Subcutaneous abdominal adipose tissue (tissue), 5 donors: ENCODE measurements around the gene RBM6.
"Not testable (repeated sequence)": the region's sequence is repeated elsewhere in the genome, so short reads cannot be mapped to it uniquely, and the experiment has no call there.

Experiments
- H3K27ac ChIP-seq: one replicate; pipeline ENCODE4 v1.7.0; 2013; ENCODE audit warnings: low read depth, mild to moderate bottlenecking, inconsistent platforms, low read length, moderate library complexity
- H3K27me3 ChIP-seq, 5 donors: one replicate each; pipeline ENCODE4 v1.7.0; 2013; ENCODE audit warnings: low read length in 5 of 5, inconsistent platforms in 1 of 5; ENCODE audit not compliant: control insufficient read depth in 5 of 5, insufficient read depth in 4 of 5
- H3K36me3 ChIP-seq, 5 donors: one replicate each; pipeline ENCODE4 v1.7.0; 2013; ENCODE audit warnings: low read length in 5 of 5; ENCODE audit not compliant: control insufficient read depth in 5 of 5, insufficient read depth in 5 of 5
- H3K4me1 ChIP-seq, 5 donors: one replicate each; pipeline ENCODE4 v1.7.0; 2013; ENCODE audit warnings: low read length in 5 of 5, mild to moderate bottlenecking in 3 of 5, moderate library complexity in 1 of 5; ENCODE audit not compliant: control insufficient read depth in 5 of 5, insufficient read depth in 5 of 5
- H3K4me3 ChIP-seq, 5 donors: one replicate each; pipeline ENCODE4 v1.7.0; 2013; ENCODE audit warnings: low read length in 5 of 5, low read depth in 1 of 5
- H3K9ac ChIP-seq, 5 donors: one replicate each; pipeline ENCODE4 v1.7.0; 2013; ENCODE audit warnings: low read length in 5 of 5, mild to moderate bottlenecking in 4 of 5, moderate library complexity in 3 of 5
- H3K9me3 ChIP-seq, 5 donors: one replicate each; pipeline ENCODE4 v1.7.0; 2013; ENCODE audit warnings: low read length in 5 of 5; ENCODE audit not compliant: control insufficient read depth in 5 of 5
- donor health status: healthy.
- donor health status: healthy.
- donor health status: healthy.
- donor health status: healthy.
- donor health status: healthy.

RBM6 gene

GRCh38 chr3:50078622-50079021 is 138.7 kb downstream of the RBM6 start:
- H3K27ac ChIP-seq: peak overlapping the region; percentile 37
- no peaks in the 10 kb centered on the region for H3K9me3 ChIP-seq
- peaks cover 8 to 30% (median 25%) of the 10 kb centered on the region in 5 donors for H3K36me3 ChIP-seq
- H3K4me1 ChIP-seq: peaks cover 0 to 14% (median 5%) of the 10 kb centered on the region in 5 donors
- no peak overlapping the region for H3K4me3 ChIP-seq
- H3K9ac ChIP-seq: no peak overlapping the region
- H3K27me3 ChIP-seq: no peaks in the 10 kb centered on the region

GRCh38 chr3:50084951-50085350 is 145.0 kb downstream of the RBM6 start:
- H3K4me3 ChIP-seq, H3K36me3 ChIP-seq, H3K9me3 ChIP-seq, H3K27ac ChIP-seq, H3K9ac ChIP-seq, H3K27me3 ChIP-seq: not testable (repeated sequence)
- peaks cover 0 to 18% (median 12%) of the 10 kb centered on the region in 5 donors for H3K4me1 ChIP-seq

- no peaks in the 10 kb centered on the region for H3K9me3 ChIP-seq
- peak within 1 kb of the TSS; percentile 96 for H3K27ac ChIP-seq
- peaks cover 21 to 34% (median 31%) of the 10 kb centered on the region in 5 donors for H3K36me3 ChIP-seq
- no peaks in the 10 kb centered on the region for H3K27me3 ChIP-seq
- peaks cover 2 to 26% (median 23%) of the 10 kb centered on the region in 5 donors for H3K4me1 ChIP-seq
- H3K9ac ChIP-seq: peak within 1 kb of the TSS; percentile 98 to 100 (median 100)
- peak within 1 kb of the TSS; percentile 88 to 100 (median 99) for H3K4me3 ChIP-seq
These were observed 149.0 kb downstream of the RBM6 start, which contains the start of gene RBM5 for GRCh38 chr3:50088725-50089608. Gene RBM5, plus strand, starts transcription at chr3:50088919. Its CDS starts 1,516 bp downstream, at chr3:50090435.

GRCh38 chr3:50089609-50089945 is 149.6 kb downstream of the RBM6 start:
- Histone ChIP-seq H3K27me3 (no peaks in the 10 kb centered on the region), H3K4me1 (peaks cover 2 to 29% (median 25%) of the 10 kb centered on the region in 5 donors), H3K9me3 (peaks cover 0 to 2% (median 0%) of the 10 kb centered on the region in 5 donors)

GRCh38 chr3:50090984-50091383 is 151.0 kb downstream of the RBM6 start:
- Histone ChIP-seq H3K9ac (peak overlapping the region in 4 of 5 donors; percentile 6 to 100 (median 99)), H3K4me3 (peak overlapping the region; percentile 88 to 100 (median 99)), H3K27me3 (no peaks in the 10 kb centered on the region), H3K27ac (peak overlapping the region; percentile 96), H3K36me3 (peaks cover 30 to 53% (median 49%) of the 10 kb centered on the region in 5 donors), H3K9me3 (peaks cover 0 to 2% (median 0%) of the 10 kb centered on the region in 5 donors), H3K4me1 (peaks cover 2 to 39% (median 30%) of the 10 kb centered on the region in 5 donors)

More at GRCh38 chr3:50089609-50089945, 149.6 kb downstream of the RBM6 start:
- H3K27ac ChIP-seq: peak overlapping the region; percentile 96
- peaks cover 24 to 39% (median 35%) of the 10 kb centered on the region in 5 donors for H3K36me3 ChIP-seq
- H3K4me3 ChIP-seq: peak overlapping the region; percentile 88 to 100 (median 99)
- peak overlapping the region; percentile 98 to 100 (median 100) for H3K9ac ChIP-seq

- peaks cover 36 to 97% (median 83%) of the 10 kb centered on the region in 5 donors for H3K36me3 ChIP-seq
- no peak overlapping the region for H3K4me3 ChIP-seq
- peaks cover 0 to 2% (median 0%) of the 10 kb centered on the region in 5 donors for H3K9me3 ChIP-seq
- H3K9ac ChIP-seq: no peak overlapping the region
- peaks cover 0 to 25% (median 21%) of the 10 kb centered on the region in 5 donors for H3K4me1 ChIP-seq
- H3K27me3 ChIP-seq: no peaks in the 10 kb centered on the region
- H3K27ac ChIP-seq: peak overlapping the region; percentile 65
These were observed 155.5 kb downstream of the RBM6 start for GRCh38 chr3:50095352-50095998.

GRCh38 chr3:50100386-50100785 is 160.4 kb downstream of the RBM6 start:
- Histone ChIP-seq H3K36me3 (peaks cover 55 to 100% (median 90%) of the 10 kb centered on the region in 5 donors), H3K9ac (no peak overlapping the region)

GRCh38 chr3:50100956-50101845 is 161.3 kb downstream of the RBM6 start:
- peaks cover 53 to 100% (median 88%) of the 10 kb centered on the region in 5 donors for H3K36me3 ChIP-seq
- no peak overlapping the region for H3K4me3 ChIP-seq
- H3K9ac ChIP-seq: no peak overlapping the region
- no peaks in the 10 kb centered on the region for H3K27me3 ChIP-seq
- H3K4me1 ChIP-seq: peaks cover 0 to under 1% (median 0%) of the 10 kb centered on the region in 5 donors
- H3K27ac ChIP-seq: no peak overlapping the region
- no peaks in the 10 kb centered on the region for H3K9me3 ChIP-seq

More at GRCh38 chr3:50100386-50100785, 160.4 kb downstream of the RBM6 start:
- Histone ChIP-seq H3K4me1 (peaks cover 0 to 4% (median 2%) of the 10 kb centered on the region in 5 donors), H3K27me3 (no peaks in the 10 kb centered on the region), H3K27ac (no peak overlapping the region), H3K9me3 (no peaks in the 10 kb centered on the region), H3K4me3 (no peak overlapping the region)

GRCh38 chr3:50102558-50102957 is 162.6 kb downstream of the RBM6 start:
- H3K9ac ChIP-seq: no peak overlapping the region
- H3K27ac ChIP-seq: no peak overlapping the region
- H3K9me3 ChIP-seq: no peaks in the 10 kb centered on the region
- H3K4me1 ChIP-seq: no peaks in the 10 kb centered on the region
- H3K27me3 ChIP-seq: no peaks in the 10 kb centered on the region
- no peak overlapping the region for H3K4me3 ChIP-seq
- H3K36me3 ChIP-seq: peaks cover 61 to 100% (median 93%) of the 10 kb centered on the region in 5 donors
